Germinal center (tissue), 1 donor: Measurements from ENCODE around the gene CEP55.

ENCODE experiments used
- DNase-seq: peaks from one replicate; pipeline ENCODE4 v3.0.0; 2012; ENCODE audit warnings: mixed read lengths, low spot score

Gene CEP55

DNA sequence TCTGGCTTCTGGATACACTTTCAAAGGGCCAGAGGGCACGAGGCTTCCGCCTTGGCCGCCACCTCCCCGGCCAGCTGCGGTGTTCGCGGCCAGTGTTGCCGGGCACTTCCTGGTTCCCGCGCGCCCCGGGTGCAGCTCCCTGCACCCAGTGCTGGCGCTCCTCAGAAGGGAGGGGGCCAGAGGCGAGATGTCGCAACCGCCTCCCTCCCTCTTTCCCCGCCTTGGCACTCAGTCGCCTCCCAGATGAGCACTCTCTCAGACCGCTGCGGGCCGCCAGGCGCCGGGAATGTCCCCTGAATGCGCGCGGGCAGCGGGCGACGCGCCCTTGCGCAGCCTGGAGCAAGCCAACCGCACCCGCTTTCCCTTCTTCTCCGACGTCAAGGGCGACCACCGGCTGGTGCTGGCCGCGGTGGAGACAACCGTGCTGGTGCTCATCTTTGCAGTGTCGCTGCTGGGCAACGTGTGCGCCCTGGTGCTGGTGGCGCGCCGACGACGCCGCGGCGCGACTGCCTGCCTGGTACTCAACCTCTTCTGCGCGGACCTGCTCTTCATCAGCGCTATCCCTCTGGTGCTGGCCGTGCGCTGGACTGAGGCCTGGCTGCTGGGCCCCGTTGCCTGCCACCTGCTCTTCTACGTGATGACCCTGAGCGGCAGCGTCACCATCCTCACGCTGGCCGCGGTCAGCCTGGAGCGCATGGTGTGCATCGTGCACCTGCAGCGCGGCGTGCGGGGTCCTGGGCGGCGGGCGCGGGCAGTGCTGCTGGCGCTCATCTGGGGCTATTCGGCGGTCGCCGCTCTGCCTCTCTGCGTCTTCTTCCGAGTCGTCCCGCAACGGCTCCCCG is 70.2 kb downstream of the CEP55 start, which contains the start of gene FFAR4:
FFAR4 (plus strand) TSS at position 231 of the 842 bp plus-strand sequence; CDS start at position 287, 56 bp downstream.
- no peak for DNase-seq

DNA sequence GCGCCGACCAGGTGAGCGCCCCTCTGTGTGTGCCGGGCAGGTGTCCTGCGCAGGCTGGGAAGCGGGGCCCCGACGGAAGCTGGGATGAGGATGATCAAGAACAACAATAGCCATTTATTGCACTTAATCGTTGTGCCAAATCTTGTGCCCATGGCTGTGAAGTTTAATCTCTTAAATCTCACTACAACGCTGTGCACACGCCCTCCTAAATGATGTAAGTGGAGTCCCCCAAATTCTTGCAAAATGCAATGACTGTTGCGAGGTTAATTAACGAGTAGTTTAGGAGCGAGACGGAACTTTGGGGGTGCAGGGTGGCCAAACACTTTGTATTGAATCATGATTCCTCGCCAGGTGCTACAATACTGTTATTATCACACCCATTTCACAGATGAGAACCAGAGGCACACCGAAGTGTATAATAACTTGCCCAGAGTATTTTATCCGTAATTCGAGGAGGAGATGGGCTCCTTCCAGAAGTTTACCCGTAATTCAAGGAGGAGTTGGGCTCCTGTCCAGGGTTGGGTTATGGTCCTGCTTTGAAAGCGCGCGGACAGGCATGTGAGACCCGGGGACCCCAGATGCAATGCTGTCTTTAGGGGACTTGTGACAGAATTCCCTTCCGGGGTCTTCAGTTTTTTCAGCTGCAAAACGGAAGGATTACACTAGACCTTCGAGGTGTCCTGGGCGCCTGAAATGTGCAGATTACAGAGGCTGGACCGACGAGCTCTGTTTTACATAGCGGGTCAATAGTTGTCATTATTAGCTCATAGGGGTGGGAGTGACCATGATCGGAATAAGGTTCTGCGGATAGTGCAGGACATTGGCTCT is 71.1 kb downstream of the CEP55 start:
- DNase-seq: no peak

DNA sequence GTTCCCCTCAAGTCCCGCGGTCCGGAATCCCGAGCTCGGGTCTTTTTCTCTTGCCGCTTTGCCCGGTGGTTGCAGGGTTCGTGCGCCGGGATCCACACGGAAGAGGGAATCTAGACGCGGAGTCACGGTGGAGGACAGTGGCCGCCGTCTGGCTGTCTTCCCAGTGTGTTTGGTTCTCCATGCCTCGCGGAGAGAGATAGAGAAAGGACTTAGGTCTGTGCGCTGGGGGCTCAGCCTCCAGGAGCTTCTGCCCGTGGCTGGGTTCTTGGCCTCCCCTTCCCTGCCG is 71.6 kb downstream of the CEP55 start:
- DNase-seq: no peak

DNA sequence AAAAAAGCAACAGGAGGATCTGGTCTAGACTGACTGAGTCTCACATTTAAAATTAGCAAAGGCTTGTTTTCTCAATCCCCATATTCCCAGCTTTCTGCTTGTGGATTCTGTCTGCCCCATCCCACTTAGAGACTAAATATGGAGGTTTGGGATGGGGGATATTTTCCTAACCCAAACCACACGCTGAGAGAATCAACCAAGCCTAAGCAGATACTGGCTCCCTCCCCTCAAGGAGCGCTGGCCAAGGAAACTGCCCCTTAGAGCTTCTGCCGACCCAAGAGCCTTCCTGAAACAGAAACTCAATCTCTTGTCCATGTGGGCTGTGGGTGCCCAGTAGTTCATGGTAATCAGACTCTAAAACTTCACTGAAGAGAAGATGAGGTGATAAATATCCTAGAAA is 74.0 kb downstream of the CEP55 start:
- no peak for DNase-seq

DNA sequence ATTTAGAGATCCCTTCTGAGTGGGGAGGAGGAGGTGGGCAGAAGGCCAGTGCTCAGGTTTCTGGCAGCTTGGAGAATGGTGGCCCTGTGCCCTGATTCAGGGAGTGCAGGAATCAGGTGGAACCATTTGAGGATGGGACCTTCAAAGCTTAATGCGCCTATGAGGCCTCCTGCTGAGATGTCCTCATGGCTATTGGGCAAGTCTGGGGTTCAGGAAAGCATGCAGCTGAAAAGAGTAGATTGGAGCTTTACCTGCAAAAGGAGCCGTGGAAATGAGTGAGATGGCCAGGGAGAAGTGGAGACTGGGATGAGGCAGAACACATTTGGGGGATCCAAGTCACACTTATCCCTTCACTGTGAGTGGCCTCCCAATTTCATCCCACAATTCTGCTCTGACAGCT is 76.2 kb downstream of the CEP55 start:
- DNase-seq: no peak

DNA sequence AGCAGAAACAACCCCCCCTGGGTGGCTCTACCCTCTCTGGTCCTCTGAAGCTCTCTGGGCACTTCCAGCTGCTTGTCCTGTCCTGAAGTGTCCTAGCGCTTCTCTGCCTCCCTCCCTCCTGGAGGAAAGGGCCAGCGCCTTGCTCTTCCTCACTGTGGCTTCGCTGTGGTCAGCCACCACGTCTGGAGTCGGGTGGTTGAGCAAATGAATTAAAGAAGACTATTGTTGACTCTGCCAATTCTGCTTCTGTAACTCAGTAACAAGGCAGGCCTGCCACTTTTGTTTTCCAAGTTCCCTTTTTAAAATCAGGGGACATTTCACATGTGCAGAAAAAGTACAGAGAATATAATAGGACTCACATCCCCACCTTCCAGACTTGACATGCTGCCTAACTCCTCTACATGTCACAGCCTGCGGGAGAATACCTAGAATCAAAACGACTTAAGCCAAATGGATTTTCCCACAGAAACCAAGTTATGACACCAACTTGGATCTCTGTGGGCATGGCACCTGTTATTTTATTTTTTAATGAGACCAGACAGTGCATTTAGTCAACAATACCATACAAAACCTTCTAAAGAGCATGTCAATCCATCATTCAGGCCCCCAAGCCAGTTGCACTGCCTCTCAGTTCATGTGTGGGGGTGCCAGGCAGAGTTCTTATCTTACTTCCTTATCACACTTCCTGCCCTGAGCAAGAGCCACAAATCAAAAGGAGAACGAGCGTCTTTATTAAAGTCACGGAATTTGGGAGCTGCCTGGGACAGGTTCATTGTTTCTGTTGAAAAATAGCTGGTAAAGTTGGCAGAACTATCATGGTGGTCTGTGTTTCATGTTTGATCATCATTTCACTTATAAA is 76.9 kb downstream of the CEP55 start:
- no peak for DNase-seq

DNA sequence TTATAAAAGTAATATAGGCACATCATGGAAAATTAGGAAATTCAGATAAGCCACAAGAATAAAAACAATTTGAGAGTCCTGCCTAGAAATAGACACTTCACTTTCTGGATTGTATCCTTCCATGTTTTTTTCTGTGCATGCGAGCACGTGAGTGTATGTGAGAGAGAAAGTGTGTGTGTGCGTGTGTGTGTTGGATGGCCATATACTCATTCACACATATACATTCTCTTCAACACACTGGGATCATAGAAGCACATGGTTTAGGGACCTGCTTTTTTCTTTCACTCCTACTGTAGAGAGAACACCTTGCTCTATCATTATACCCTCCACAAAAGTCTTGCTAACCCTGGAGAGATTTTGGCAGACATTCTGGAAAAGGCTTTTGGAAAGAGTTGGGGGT is 77.5 kb downstream of the CEP55 start:
- DNase-seq: no peak

DNA sequence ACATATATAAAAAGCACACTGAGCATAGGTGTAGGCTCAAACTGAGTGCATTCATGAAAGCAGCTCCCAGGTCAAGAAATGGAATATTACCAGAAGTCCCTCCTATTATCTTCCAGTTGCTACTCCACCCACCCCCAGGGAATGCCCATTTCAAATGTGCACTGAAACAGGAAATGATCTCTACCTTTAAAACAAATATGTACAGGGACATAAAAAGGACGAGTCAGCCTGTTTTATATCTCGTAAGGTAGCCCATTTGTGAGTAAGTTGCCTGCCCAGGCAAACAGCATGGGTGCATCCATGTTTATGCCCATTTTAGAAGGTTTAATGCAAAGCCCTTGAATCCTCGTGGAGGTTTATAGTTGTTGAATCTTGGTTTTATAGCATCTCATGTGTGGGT is 80.5 kb downstream of the CEP55 start:
- DNase-seq: no peak

DNA sequence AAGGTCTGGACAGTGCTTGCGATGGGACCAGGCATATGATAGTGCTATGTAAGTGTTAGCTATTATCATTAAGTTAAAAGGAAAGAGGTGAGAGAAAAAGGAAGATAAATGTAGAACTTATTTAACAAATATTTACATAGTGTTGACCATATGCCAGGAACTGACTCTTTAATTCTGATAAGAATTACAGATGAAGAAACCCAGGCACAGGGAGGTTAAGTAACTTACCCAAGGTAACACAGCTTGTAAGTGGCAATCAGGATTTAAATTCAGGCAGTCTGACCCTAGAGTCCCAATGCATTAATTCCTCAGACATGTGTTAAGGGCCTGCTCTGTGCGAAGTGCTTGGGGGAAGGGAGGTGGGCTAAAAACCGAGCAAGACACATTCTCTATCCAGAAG is 81.2 kb downstream of the CEP55 start:
- no peak for DNase-seq
